HepG2 (cell line): ENCODE data around the gene SLC5A10. TPM values are rescaled to one million over a fixed set of nuclear protein-coding genes. Genes with fewer than 3 reads are reported as not detected.
A peak's percentile ranks its signal among the peaks of the same experiment; 100 is the strongest.

ENCODE experiments used
- ATF7-NPFF ChIP-seq: sonication (generic); formaldehyde crosslinking; IDR thresholded peaks from 2 replicates; pipeline ENCODE4 v1.8.1; 2023; ENCODE audit warnings: mild to moderate bottlenecking, low read depth, missing genetic modification reagents, moderate library complexity
- CHD2 ChIP-seq: IDR thresholded peaks from 2 replicates; pipeline ENCODE4 v1.6.1; 2011; ENCODE audit warnings: low read depth, low read length, improper control_type of control experiment
- HMGXB3 ChIP-seq: sonication (generic); formaldehyde crosslinking; IDR thresholded peaks from 2 replicates; pipeline ENCODE4 v1.4.0; 2020; ENCODE audit warnings: missing genetic modification reagents, borderline replicate concordance
- LRRFIP1 ChIP-seq: sonication (generic); formaldehyde crosslinking; conservative IDR thresholded peaks from 2 replicates; pipeline ENCODE4 v1.4.0; 2020; ENCODE audit warnings: missing genetic modification reagents
- NR2F2 ChIP-seq: IDR thresholded peaks from 2 replicates; pipeline ENCODE4 v1.6.1; 2012; ENCODE audit warnings: low read depth, inconsistent platforms, borderline replicate concordance
- PBX2 ChIP-seq: IDR thresholded peaks from 2 replicates; pipeline ENCODE4 v1.6.1; 2016; ENCODE audit warnings: control low read depth
- RFXANK ChIP-seq: IDR thresholded peaks from 2 replicates; pipeline ENCODE4 v1.6.1; 2016
- TIGD3 ChIP-seq: sonication (generic); formaldehyde crosslinking; IDR thresholded peaks from 2 replicates; pipeline ENCODE4 v1.5.1; 2020; ENCODE audit warnings: mild to moderate bottlenecking, missing genetic modification reagents, borderline replicate concordance
- USF2 ChIP-seq, 2 experiments: sonication (generic) in 1 of 2; formaldehyde crosslinking in 1 of 2; IDR thresholded peaks; 2 replicates each; pipeline versions ENCODE4 v1.5.1 to v1.6.1; 2011 to 2020; ENCODE audit warnings: borderline replicate concordance in 1 of 2, low read depth in 1 of 2, low read length in 1 of 2, mild to moderate bottlenecking in 1 of 2, missing genetic modification reagents in 1 of 2, moderate library complexity in 1 of 2
- ZFP41 ChIP-seq: sonication (generic); formaldehyde crosslinking; IDR thresholded peaks from 2 replicates; pipeline ENCODE4 v1.4.0; 2020; ENCODE audit warnings: mild to moderate bottlenecking, missing genetic modification reagents, borderline replicate concordance
- ZNF282 ChIP-seq: fragments of 450-650 bp; IDR thresholded peaks from 2 replicates; pipeline ENCODE4 v1.6.1; 2018; ENCODE audit not compliant: partially characterized antibody
- ZNF317 ChIP-seq: sonication (generic); formaldehyde crosslinking; IDR thresholded peaks from 2 replicates; pipeline ENCODE4 v1.5.0; 2020; ENCODE audit warnings: mild to moderate bottlenecking, missing genetic modification reagents
- ZNF556 ChIP-seq: sonication (generic); formaldehyde crosslinking; IDR thresholded peaks from 2 replicates; pipeline ENCODE4 v1.4.0; 2020; ENCODE audit warnings: mild to moderate bottlenecking, missing genetic modification reagents, borderline replicate concordance
- ZNF678 ChIP-seq: sonication (generic); formaldehyde crosslinking; IDR thresholded peaks from 2 replicates; pipeline ENCODE4 v1.4.0; 2020; ENCODE audit warnings: mild to moderate bottlenecking, missing genetic modification reagents
- ZNF841 ChIP-seq: sonication (generic); formaldehyde crosslinking; IDR thresholded peaks from 2 replicates; pipeline ENCODE4 v1.8.1; 2023; ENCODE audit warnings: missing genetic modification reagents, borderline replicate concordance
- polyA plus RNA-seq, 8 experiments: library from polyadenylated mRNA; depleted of rRNA in 3 of 8; stranded (reverse) in 7 of 8; unstranded in 1 of 8; fragments of >200 nt; fragmentation: Illumina TruSeq in 4 of 8; extraction: Trizol in 4 of 8; gene quantifications; 2 replicates each; pipeline versions ENCODE4 v1.2.1 to v1.2.3, GENCODE V29; 2011 to 2016; ENCODE audit warnings: low read depth in 4 of 8, missing spikeins in 1 of 8, mixed read lengths in 1 of 8; ENCODE audit not compliant: insufficient read depth in 1 of 8
- total RNA-seq, 5 experiments: library from RNA; depleted of rRNA; stranded (reverse); fragments of >200 nt; fragmentation: Illumina TruSeq; extraction: Trizol; gene quantifications; 2 replicates each; pipeline ENCODE4 v1.2.3, GENCODE V29; 2016; ENCODE audit warnings: low read depth in 1 of 5
- TF ChIP-seq, protein P1 (sequence below): IDR thresholded peaks from 2 replicates; pipeline ENCODE4 v1.6.1; 2016; ENCODE audit warnings: missing genetic modification reagents, missing compliant biosample characterization

Gene SLC5A10
- total and polyA plus RNA-seq, 2 of the 13 experiments (the other 11 are each of a cell fraction or from before 2014, with no cell fraction given): 0.05 TPM; not detected in 1

DNA sequence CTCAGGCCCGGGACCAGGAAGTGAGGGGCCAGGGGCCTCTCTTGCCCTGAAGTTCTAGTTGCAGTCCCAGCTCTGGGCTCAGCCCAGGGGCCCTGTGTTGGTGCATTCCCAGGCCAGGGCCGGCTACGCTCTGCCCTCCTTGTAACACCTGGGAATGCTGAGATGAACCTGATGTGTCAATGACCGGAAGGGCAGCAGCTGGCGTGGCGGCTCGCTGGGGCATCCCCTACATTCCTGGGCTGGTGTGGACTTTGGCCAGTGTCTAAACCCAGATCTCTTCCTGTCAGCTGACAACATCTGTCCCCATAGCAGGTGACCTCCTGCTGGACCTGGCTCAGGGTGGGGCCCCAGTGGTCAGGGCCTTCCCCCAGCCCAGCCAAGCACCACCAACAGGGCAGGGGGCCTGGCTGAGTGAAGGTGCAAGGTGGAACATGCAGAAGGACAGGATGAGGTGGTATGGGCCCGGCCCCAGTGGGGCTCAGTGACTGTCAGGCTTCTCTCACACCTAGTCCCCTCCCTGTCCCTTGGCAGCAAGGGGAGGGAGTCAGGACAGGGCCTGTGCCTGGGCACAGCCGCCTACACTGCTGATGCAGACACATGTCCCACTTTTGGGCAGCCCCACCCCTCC lies 36.7 kb downstream of the SLC5A10 start (continued):
- TF ChIP-seq LRRFIP1 (CRISPR knock-in tag) (no peak), ATF7-NPFF (peak; percentile 76), RFXANK (CRISPR knock-in tag) (peak; percentile 60; the same call in 1 of the 2 replicates), ZNF556 (peak; percentile 97), ZNF317 (peak; percentile 72; the same call in 1 of the 2 replicates), CHD2 (no peak; the same call in 1 of the 2 replicates), TIGD3 (no peak), NR2F2 (peak; percentile 78; the same call in 1 of the 2 replicates), ZFP41 (CRISPR knock-in tag) (no peak), ZNF678 (CRISPR knock-in tag) (no peak), HMGXB3 (CRISPR knock-in tag) (0 out of 2 replicates have a peak, but pooled peaks have one; percentile 70), PBX2 (0 out of 2 replicates have a peak, but pooled peaks have one; percentile 57), USF2 (IDR thresholded peaks at IDR 0.05; ENCODE audit: low read depth, low read length) (peak; percentile 80), USF2 (CRISPR knock-in tag; IDR thresholded peaks at IDR 0.05; ENCODE audit: borderline replicate concordance) (peak; percentile 91; the same call in 1 of the 2 replicates), ZNF282 (no peak), ZNF841 (CRISPR knock-in tag) (no peak)
- TF ChIP-seq, protein P1, sequence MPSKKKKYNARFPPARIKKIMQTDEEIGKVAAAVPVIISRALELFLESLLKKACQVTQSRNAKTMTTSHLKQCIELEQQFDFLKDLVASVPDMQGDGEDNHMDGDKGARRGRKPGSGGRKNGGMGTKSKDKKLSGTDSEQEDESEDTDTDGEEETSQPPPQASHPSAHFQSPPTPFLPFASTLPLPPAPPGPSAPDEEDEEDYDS (CRISPR knock-in tag): peak; percentile 69
